ENCODE data around the gene LAMC1. TPM values are rescaled to one million over a fixed set of nuclear protein-coding genes. Genes with fewer than 3 reads are reported as not detected.

Gene LAMC1
- polyA plus RNA-seq, 1 of the 3 experiments (the other 2 are of a cell fraction) = 101 TPM

GRCh38 chr1:183029591-183030000, 6.4 kb downstream of the LAMC1 start (continued):
- TF ChIP-seq GABPA (IDR thresholded peaks at IDR 0.05; ENCODE audit: low read depth) (no peak), EP300 (IDR thresholded peaks at IDR 0.05; ENCODE audit: borderline replicate concordance in 1 of 2, low read depth in 1 of 2, low read length in 1 of 2) (peak in 1 of 2 experiments; percentile 75; a peak in 1 of 4 replicates), TEAD4 (IDR thresholded peaks at IDR 0.05; ENCODE audit: borderline replicate concordance, insufficient read depth) (peak; percentile 47; the same call in 1 of the 2 replicates), GATA2 (CRISPR knock-in tag; IDR thresholded peaks at IDR 0.05) (no peak), RFX5 (IDR thresholded peaks at IDR 0.05; ENCODE audit: low read length) (no peak), MAX (IDR thresholded peaks at IDR 0.05; ENCODE audit: low read depth) (no peak), EZH2phosphoT487 (IDR thresholded peaks at IDR 0.05; ENCODE audit: borderline replicate concordance, low read depth) (no peak)

GRCh38 chr1:183030053-183030452, 6.8 kb downstream of the LAMC1 start:
- CTCF ChIA-PET = no interaction called here
- peak overlapping the region; percentile 40; the same call in 1 of the 2 replicates for H3K9ac ChIP-seq
- H3K4me2 ChIP-seq = peak overlapping the region; percentile 61
- H3K27me3 ChIP-seq (ENCODE audit: insufficient read depth) = no peaks in the 10 kb centered on the region
- WGBS (ENCODE audit: low lambda C conversion rate) = 70% methylated on average over 1 of the region's 1 CpG
- peaks cover 55% of the 10 kb centered on the region for H4K20me1 ChIP-seq (ENCODE audit: insufficient read depth)
- H2AFZ ChIP-seq (ENCODE audit: low read depth) = no peak overlapping the region
- H3K79me2 ChIP-seq (ENCODE audit: insufficient read depth) = peaks cover 100% of the 10 kb centered on the region
- H3K36me3 ChIP-seq (replicated peaks in 1 of 2; ENCODE audit: control insufficient read depth in 1 of 2, insufficient read depth in 2 of 2, low read length in 1 of 2) = peaks cover 5 to 8% of the 10 kb centered on the region in 2 experiments
- TF ChIP-seq YY1 (IDR thresholded peaks at IDR 0.05; ENCODE audit: low read depth) = no peak
- no peak for TF ChIP-seq TAF1 (IDR thresholded peaks at IDR 0.05; ENCODE audit: borderline replicate concordance, low read depth, low read length)
- TF ChIP-seq CHD2 (IDR thresholded peaks at IDR 0.05; ENCODE audit: low read length, partially characterized antibody) = no peak
- no peak for TF ChIP-seq ELF1 (IDR thresholded peaks at IDR 0.05)
- no peak for TF ChIP-seq MAX (IDR thresholded peaks at IDR 0.05; ENCODE audit: low read depth)
- DNase-seq = no peak
- peaks cover 36 to 64% of the 10 kb centered on the region in 2 experiments for H3K4me1 ChIP-seq (ENCODE audit: control insufficient read depth in 1 of 2, insufficient read depth in 2 of 2, low read depth in 1 of 2, low read length in 1 of 2)
- H3K4me3 ChIP-seq (ENCODE audit: low read depth in 2 of 2, low read length in 1 of 2) = peak overlapping the region in 1 of 2 experiments; percentile 27; a peak in 1 of 4 replicates
- H3K9me3 ChIP-seq = no peaks in the 10 kb centered on the region
- H3K27ac ChIP-seq (ENCODE audit: low read depth in 2 of 2, low read length in 1 of 2) = peak overlapping the region; percentile 7 to 76; a peak in 3 of 4 replicates
- POLR2A ChIA-PET = no interaction called here
- peaks cover 7% of the 10 kb centered on the region for H3F3A ChIP-seq (replicated peaks; ENCODE audit: insufficient read depth)
- no peaks in the 10 kb centered on the region for H3K9me2 ChIP-seq

DNA sequence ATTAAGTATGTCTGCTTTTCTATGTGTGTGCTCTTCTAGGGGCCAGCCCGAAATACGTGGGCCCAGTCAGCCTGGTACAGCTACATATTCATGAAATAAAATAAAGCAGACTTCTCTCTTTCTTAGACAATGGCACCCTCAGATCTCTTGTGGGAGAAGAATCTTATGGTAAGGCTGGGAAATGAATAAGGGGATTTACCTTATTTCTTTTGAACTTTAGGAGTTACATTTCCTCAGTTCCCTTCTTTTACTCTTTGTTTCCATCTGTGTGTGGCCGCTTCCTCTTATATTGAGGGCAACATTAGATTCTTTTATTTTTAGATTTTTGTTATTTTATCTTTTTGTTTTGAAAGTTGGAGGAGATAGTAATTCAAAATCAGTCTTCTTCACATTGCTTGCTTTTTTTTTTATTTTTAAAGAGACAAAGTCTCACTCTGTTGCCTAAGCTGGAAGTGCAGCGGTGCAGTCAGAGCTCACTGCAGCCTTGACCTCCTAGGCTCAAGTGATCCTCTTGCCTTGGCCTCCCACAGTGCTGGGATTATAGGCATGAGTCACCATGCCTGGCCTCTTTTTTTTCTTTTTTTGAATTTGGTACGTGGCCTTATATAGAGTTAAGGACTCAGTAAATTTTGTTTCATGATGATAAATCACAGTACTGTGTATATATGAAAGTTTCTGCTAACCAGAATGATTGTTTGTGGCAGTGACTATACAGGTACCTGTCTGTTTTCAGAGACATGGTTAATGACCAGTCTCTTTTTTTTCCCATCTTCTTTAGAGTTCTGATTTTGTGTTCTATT, 9.1 kb downstream of the LAMC1 start:
- Histone ChIP-seq H2AFZ (ENCODE audit: low read depth) (no peak overlapping the region), H4K20me1 (ENCODE audit: insufficient read depth) (peaks cover 35% of the 10 kb centered on the region), H3F3A (replicated peaks; ENCODE audit: insufficient read depth) (peaks cover 7% of the 10 kb centered on the region), H3K4me3 (ENCODE audit: low read depth in 2 of 2, low read length in 1 of 2) (no peak overlapping the region), H3K27ac (ENCODE audit: low read depth in 2 of 2, low read length in 1 of 2) (peak overlapping the region in 1 of 2 experiments; percentile 19; a peak in 1 of 4 replicates), H3K4me2 (no peak overlapping the region), H3K79me2 (ENCODE audit: insufficient read depth) (peaks cover 100% of the 10 kb centered on the region), H3K9me3 (no peaks in the 10 kb centered on the region), H3K4me1 (ENCODE audit: control insufficient read depth in 1 of 2, insufficient read depth in 2 of 2, low read depth in 1 of 2, low read length in 1 of 2) (peaks cover 16 to 48% of the 10 kb centered on the region in 2 experiments), H3K27me3 (ENCODE audit: insufficient read depth) (no peaks in the 10 kb centered on the region), H3K36me3 (replicated peaks in 1 of 2; ENCODE audit: control insufficient read depth in 1 of 2, insufficient read depth in 2 of 2, low read length in 1 of 2) (peaks cover 5 to 12% of the 10 kb centered on the region in 2 experiments), H3K9ac (no peak overlapping the region), H3K9me2 (no peaks in the 10 kb centered on the region)
- 73% methylated on average over 5 of the region's 5 CpGs for WGBS (ENCODE audit: low lambda C conversion rate)
- POLR2A ChIA-PET = no interaction called here
- no peak for DNase-seq
- CTCF ChIA-PET = interaction anchor here (0.9 kb wide), 1 partner anchor 9 kb away, joined by 3 read pairs; no protein-coding TSS in a partner anchor
- TF ChIP-seq TCF12 (IDR thresholded peaks at IDR 0.05) (no peak), FOXJ3 (CRISPR knock-in tag; IDR thresholded peaks at IDR 0.05) (no peak), CHD2 (IDR thresholded peaks at IDR 0.05; ENCODE audit: low read length, partially characterized antibody) (no peak), NFIC (IDR thresholded peaks at IDR 0.05; ENCODE audit: borderline replicate concordance) (no peak), ELF1 (IDR thresholded peaks at IDR 0.05) (no peak), JUND (IDR thresholded peaks at IDR 0.05) (peak; percentile 12; the same call in 1 of the 2 replicates), RXRA (IDR thresholded peaks at IDR 0.05; ENCODE audit: borderline replicate concordance, low read depth) (no peak), POLR2AphosphoS5 (IDR thresholded peaks at IDR 0.05; ENCODE audit: low read depth, low read length) (no peak), SMC3 (IDR thresholded peaks at IDR 0.05; ENCODE audit: low read depth, low read length) (no peak), FOSL2 (IDR thresholded peaks at IDR 0.05; ENCODE audit: borderline replicate concordance, low read depth) (peak; percentile 38; the same call in 1 of the 2 replicates), GABPA (IDR thresholded peaks at IDR 0.05; ENCODE audit: low read depth) (no peak)
- TF ChIP-seq, protein P1, sequence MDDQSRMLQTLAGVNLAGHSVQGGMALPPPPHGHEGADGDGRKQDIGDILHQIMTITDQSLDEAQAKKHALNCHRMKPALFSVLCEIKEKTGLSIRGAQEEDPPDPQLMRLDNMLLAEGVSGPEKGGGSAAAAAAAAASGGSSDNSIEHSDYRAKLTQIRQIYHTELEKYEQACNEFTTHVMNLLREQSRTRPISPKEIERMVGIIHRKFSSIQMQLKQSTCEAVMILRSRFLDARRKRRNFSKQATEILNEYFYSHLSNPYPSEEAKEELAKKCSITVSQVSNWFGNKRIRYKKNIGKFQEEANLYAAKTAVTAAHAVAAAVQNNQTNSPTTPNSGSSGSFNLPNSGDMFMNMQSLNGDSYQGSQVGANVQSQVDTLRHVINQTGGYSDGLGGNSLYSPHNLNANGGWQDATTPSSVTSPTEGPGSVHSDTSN (IDR thresholded peaks at IDR 0.05) = no peak

Data from SK-N-SH (cell line).